GM23248 (cell line): ENCODE measurements around the gene COBLL1.

Experiments
- EZH2 ChIP-seq: fragments of 200-600 bp; sonication (generic); IDR thresholded peaks from 2 replicates; pipeline ENCODE4 v1.6.1; 2018; ENCODE audit warnings: antibody characterized with exemption, mild to moderate bottlenecking; ENCODE audit not compliant: insufficient read depth, poor library complexity, severe bottlenecking
- EZH2phosphoT487 ChIP-seq: fragments of 200-600 bp; sonication (generic); IDR thresholded peaks from 2 replicates; pipeline ENCODE4 v1.6.1; 2018; ENCODE audit warnings: antibody characterized with exemption, moderate library complexity, mild to moderate bottlenecking, low read depth; ENCODE audit not compliant: insufficient read depth

DNA sequence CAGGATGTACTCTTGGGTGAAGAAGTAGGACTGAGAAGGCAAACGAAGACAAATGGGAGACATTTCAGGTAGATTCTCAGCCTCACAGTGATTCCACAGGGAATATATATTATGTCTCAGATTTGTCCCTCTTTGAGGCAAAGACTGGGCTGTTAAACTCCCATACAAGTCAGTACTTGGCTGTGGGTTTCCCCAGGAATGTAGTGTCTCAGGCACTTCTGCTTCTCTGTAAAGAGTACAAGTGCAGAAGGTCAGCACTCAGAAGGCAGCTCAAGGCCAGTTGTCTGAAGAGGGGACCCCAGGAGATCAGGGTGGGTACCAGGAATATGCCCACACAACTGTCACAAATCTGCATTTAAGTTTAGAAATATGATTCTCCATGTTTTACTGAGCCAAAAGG, 39.9 kb upstream of the COBLL1 start:
- TF ChIP-seq EZH2 (no peak), EZH2phosphoT487 (no peak)
